ENCODE data around the gene TNFAIP8L3.

The TNFAIP8L3 gene

GRCh38 chr15:51090753-51091152 lies 4.0 kb downstream of the TNFAIP8L3 start:
- in situ Hi-C loops (cut with MboI; ENCODE audit: low sequenced_read_pairs), result no loop called here

GRCh38 chr15:51089699-51090453 lies 4.8 kb downstream of the TNFAIP8L3 start:
- in situ Hi-C loops (cut with MboI; ENCODE audit: low sequenced_read_pairs), result no loop called here

GRCh38 chr15:51089041-51089440 lies 5.7 kb downstream of the TNFAIP8L3 start:
- in situ Hi-C loops (cut with MboI; ENCODE audit: low sequenced_read_pairs), result no loop called here

- in situ Hi-C loops (cut with MboI; ENCODE audit: low sequenced_read_pairs), result no loop called here
Observed at GRCh38 chr15:51088585-51088984, 6.1 kb downstream of the TNFAIP8L3 start.

GRCh38 chr15:51087513-51087912 lies 7.2 kb downstream of the TNFAIP8L3 start:
- in situ Hi-C loops (cut with MboI; ENCODE audit: low sequenced_read_pairs), result no loop called here

GRCh38 chr15:51086409-51086808 lies 8.3 kb downstream of the TNFAIP8L3 start:
- in situ Hi-C loops (cut with MboI; ENCODE audit: low sequenced_read_pairs), result no loop called here

- in situ Hi-C loops (cut with MboI; ENCODE audit: low sequenced_read_pairs), result no loop called here
Observed at GRCh38 chr15:51085764-51086163, 8.9 kb downstream of the TNFAIP8L3 start.

- in situ Hi-C loops (cut with MboI; ENCODE audit: low sequenced_read_pairs), result no loop called here
Observed at GRCh38 chr15:51083641-51084166, 11.0 kb downstream of the TNFAIP8L3 start.

- in situ Hi-C loops (cut with MboI; ENCODE audit: low sequenced_read_pairs), result no loop called here
Observed at GRCh38 chr15:51082246-51082645, 12.5 kb downstream of the TNFAIP8L3 start.

GRCh38 chr15:51080286-51080685 lies 14.4 kb downstream of the TNFAIP8L3 start:
- in situ Hi-C loops (cut with MboI; ENCODE audit: low sequenced_read_pairs), result no loop called here

- in situ Hi-C loops (cut with MboI; ENCODE audit: low sequenced_read_pairs), result no loop called here
Observed at GRCh38 chr15:51079226-51079625, 15.5 kb downstream of the TNFAIP8L3 start.

- in situ Hi-C loops (cut with MboI; ENCODE audit: low sequenced_read_pairs), result no loop called here
Observed at GRCh38 chr15:51077221-51078153, 17.2 kb downstream of the TNFAIP8L3 start.

GRCh38 chr15:51076524-51077220 lies 18.0 kb downstream of the TNFAIP8L3 start:
- in situ Hi-C loops (cut with MboI; ENCODE audit: low sequenced_read_pairs), result no loop called here

GRCh38 chr15:51075826-51076523 lies 18.7 kb downstream of the TNFAIP8L3 start:
- in situ Hi-C loops (cut with MboI; ENCODE audit: low sequenced_read_pairs), result no loop called here

GRCh38 chr15:51075364-51075763 lies 19.3 kb downstream of the TNFAIP8L3 start:
- in situ Hi-C loops (cut with MboI; ENCODE audit: low sequenced_read_pairs), result no loop called here

- in situ Hi-C loops (cut with MboI; ENCODE audit: low sequenced_read_pairs), result no loop called here
Observed at GRCh38 chr15:51074926-51075325, 19.8 kb downstream of the TNFAIP8L3 start.

- in situ Hi-C loops (cut with MboI; ENCODE audit: low sequenced_read_pairs), result no loop called here
Observed at GRCh38 chr15:51071578-51071977, 23.1 kb downstream of the TNFAIP8L3 start.

- in situ Hi-C loops (cut with MboI; ENCODE audit: low sequenced_read_pairs), result no loop called here
Observed at GRCh38 chr15:51069983-51070382, 24.7 kb downstream of the TNFAIP8L3 start.

- in situ Hi-C loops (cut with MboI; ENCODE audit: low sequenced_read_pairs), result no loop called here
Observed at GRCh38 chr15:51067510-51067909, 27.2 kb downstream of the TNFAIP8L3 start.

- in situ Hi-C loops (cut with MboI; ENCODE audit: low sequenced_read_pairs), result no loop called here
Observed at GRCh38 chr15:51065781-51066180, 28.9 kb downstream of the TNFAIP8L3 start.

Measured in hTERT RPE-1 (cell line).